ENCODE measurements around the gene TNFAIP3.

GRCh38 chr6:137911675-137912191, 44.7 kb downstream of the TNFAIP3 start:
- TF ChIP-seq POLR2A (IDR thresholded peaks at IDR 0.05; ENCODE audit: low read depth, low read length) (no peak), CTCF (IDR thresholded peaks at IDR 0.05; ENCODE audit: extremely low read depth in 1 of 2, insufficient read depth in 1 of 2, low read depth in 1 of 2, low read length in 2 of 2) (no peak), FOS (IDR thresholded peaks at IDR 0.05; ENCODE audit: borderline replicate concordance, insufficient read depth, low read length) (no peak), MYC (IDR thresholded peaks at IDR 0.05; ENCODE audit: low read depth, low read length) (no peak), POLR2AphosphoS5 (IDR thresholded peaks at IDR 0.05; ENCODE audit: insufficient read depth, low read depth, low read length) (no peak), EZH2 (IDR thresholded peaks at IDR 0.05; ENCODE audit: borderline replicate concordance, low read depth, low read length, severe bottlenecking) (no peak), GATA2 (IDR thresholded peaks at IDR 0.05; ENCODE audit: insufficient read depth, insufficient read length, low read depth, low read length) (no peak), JUN (IDR thresholded peaks at IDR 0.05; ENCODE audit: borderline replicate concordance, insufficient read depth, insufficient read length, low read depth) (no peak), MAX (IDR thresholded peaks at IDR 0.05; ENCODE audit: insufficient read depth, insufficient read length) (no peak)
